ENCODE data around the gene PBXIP1.
"Not testable (repeated sequence)": the region's sequence is repeated elsewhere in the genome, so short reads cannot be mapped to it uniquely, and the experiment has no call there.

PBXIP1 gene

DNA sequence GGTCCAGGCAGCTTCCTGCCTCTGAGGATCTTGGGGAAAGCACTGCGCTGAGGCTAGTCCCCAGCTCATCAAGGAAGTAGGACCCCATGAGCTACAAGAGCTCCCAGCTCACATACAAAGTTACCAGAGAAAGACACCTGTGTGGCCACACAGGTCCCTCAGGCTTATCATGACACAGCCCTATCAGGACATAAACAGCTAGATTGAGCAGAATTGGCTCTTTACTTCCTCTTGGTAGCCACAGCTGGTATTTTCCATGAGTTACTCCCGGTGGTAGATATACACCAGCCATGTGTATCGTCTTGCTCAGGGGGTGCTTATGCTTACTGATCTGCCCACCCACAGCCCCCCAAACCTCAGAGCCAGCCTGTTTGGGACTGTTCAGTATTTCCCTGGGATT lies 38.7 kb upstream of the PBXIP1 start:
- no peak for DNase-seq

DNA sequence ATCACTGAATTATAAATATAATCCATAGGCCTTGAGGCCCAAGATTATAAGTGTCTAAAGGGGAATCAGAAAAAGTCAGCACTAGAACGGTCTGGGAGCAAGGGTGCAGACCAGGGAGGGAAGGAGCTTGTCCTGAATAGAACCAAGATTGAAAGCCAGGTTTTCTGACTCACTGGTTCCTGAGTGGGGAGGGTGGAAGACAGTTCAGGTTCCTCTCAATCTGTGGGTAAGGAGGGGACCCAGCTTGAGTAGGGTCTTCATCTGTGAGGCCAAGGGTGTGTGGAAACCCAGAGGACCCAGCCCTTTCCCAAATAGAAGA lies 38.3 kb upstream of the PBXIP1 start:
- no peak for DNase-seq

DNA sequence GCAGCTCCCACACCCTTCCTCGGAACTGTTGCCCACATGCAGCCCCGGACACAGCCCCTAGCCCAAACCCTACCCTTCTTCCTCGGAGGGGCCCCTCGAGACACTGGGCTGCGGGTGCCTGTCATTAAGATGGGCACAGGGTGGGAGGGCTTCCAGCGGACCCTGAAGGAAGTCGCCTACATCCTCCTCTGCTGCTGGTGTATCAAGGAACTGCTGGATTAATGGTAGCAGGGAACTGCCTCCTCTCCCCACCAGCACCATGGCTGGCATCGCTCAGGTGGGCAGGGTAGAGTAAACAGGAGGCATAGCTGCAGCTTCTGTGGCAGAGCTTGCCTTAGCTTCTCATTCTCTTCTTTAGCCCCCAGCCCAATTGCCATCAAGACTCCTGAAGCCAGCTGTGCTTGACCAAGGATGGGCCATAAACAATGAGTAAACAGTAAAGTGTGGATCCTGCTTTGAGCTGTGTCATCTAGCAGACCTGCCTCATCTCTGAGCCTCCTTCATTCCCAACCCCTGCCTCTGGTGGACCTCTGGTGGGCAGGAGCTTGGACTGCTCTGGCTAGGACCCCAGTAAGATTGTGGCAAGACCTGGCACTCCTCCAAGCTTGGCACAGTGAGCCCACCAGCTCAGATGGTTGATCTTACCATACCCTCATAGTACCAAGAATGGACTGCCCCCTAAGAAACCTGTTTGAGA lies 37.8 kb upstream of the PBXIP1 start, which contains the start of gene LENEP:
Gene LENEP, plus strand, starts transcription at position 15 of the 697 bp plus-strand sequence. Its CDS starts 22 bp downstream, at position 37.
- DNase-seq, result no peak

DNA sequence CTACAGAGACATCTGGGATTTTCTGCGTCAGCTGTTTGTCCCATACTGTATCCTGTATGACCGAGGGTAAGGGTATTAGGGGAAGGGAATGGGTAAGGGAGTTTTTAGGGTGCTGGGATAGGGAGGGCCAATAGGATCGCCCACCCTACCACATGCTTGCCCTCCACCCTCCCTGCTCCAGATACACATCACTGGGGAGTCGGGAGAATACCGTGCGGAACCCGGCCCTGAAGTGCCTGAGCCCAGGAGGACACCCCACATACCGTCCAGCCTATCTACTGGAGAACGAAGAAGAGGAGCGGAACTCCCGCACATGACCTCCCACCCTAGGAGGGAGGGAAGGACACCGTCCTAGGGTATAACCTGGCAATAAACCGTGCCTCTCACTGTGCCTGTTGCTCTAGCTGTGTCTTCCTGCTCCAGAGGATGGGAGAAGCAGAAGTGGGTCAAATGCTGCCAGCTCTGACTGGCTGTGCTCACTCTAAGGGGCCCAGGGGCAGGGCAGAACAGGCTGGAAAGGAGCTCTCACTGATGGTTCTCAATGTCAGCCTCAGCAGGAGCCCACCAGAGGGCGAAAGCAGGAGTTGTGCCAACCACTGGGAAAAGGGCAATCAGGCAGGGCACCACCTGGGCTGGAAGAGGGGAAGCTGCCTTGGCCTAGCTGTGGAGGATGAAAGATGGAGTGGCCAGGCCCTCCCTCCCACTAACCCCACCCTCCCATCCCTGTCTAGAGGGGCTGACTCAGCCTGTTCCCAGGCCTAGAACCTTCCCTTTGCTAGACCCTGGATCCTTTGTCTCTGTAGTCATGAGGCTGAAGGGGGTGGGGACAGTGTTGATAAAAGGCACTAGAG lies 37.0 kb upstream of the PBXIP1 start:
- peak; percentile 30 for DNase-seq

DNA sequence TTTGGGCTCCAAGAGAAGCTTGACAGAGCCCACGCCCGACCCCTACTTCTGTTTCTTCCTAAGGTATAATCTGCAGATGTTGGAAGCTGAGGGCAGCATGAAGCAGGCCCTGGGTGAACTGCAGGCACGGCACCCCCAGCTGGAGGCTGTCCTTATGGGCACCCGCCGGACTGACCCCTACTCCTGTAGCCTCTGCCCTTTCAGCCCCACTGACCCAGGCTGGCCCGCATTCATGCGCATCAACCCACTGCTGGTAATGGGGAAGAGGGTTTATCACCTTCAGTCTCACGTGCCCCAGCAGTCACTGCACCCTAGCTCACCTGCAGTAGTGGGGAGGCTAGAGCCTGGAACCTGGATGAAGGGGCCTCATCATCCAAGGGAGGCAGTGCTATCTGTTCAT lies 34.4 kb upstream of the PBXIP1 start:
- DNase-seq, result no peak

DNA sequence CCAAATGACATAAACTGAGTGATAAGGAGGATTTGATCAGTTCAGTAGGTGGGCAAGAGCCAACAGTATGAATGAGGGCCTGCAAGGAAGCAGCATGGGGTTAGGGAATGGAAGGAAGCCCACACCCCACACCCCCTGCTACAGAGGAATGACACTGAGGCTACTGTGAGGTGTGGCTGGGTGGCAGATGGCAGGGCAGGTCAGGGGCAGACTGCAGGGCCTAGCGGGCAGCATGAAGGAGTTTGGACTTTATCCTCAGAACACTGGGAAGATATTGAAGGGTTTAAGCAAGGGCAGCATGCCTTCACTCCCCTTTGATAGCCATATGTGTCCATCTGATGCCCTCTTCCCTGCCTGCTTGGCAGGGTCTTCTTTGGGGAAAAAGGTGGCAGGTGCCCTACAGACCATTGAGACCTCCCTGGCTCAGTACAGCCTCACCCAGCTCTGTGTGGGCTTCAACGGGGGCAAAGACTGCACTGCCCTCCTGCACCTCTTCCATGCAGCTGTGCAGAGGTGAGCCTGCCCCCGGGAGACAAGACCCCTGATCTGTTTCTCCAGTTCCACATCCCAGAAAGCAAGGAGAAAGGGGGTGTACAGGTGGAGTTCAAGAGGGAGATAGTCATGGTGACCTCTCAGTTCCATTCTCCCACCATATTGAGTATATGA lies 33.4 kb upstream of the PBXIP1 start:
- no peak for DNase-seq

DNA sequence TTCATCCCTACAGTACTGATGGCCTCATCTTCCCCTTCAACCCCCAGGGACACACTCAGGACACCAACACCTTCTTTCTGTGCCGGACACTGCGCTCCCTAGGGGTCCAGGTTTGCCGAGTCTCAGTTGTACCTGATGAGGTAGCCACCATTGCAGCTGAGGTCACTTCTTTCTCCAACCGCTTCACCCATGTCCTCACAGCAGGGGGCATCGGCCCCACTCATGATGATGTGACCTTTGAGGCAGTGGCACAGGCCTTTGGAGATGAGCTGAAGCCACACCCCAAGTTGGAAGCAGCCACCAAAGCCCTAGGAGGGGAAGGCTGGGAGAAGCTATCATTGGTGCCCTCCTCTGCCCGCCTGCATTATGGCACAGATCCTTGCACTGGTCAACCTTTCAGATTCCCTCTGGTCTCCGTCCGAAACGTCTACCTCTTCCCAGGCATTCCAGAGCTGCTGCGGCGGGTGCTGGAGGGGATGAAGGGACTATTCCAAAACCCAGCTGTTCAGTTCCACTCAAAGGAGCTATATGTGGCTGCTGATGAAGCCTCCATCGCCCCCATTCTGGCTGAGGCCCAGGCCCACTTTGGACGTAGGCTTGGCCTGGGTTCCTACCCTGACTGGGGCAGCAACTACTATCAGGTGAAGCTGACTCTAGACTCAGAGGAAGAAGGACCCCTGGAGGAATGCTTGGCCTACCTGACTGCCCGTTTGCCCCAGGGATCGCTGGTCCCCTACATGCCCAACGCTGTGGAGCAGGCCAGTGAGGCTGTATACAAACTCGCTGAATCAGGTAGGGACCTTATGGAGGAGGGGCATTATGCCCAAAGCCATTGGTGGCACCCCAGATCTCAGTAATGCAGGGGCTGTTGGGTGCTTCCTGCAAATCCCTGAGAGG lies 32.4 kb upstream of the PBXIP1 start:
- no peak for DNase-seq

DNA sequence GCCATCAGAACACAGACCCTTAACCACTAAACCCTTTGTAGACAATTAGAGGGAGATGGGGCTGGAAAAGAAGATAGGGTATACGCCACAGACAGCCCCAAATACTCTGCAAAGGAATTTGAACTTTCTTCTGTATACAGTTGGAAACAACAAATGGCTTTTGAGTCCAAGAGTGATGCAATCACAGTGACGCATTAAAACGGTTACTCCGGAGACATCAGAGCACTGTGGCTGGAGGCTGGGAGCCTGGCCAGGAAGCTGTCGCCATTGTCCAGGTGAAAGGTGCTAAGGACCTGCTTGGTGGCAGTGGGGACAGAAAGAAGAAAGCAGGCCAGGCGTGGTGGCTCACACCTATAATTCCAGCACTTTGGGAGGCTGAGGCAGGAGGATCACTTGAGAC lies 31.4 kb upstream of the PBXIP1 start:
- DNase-seq, result no peak

DNA sequence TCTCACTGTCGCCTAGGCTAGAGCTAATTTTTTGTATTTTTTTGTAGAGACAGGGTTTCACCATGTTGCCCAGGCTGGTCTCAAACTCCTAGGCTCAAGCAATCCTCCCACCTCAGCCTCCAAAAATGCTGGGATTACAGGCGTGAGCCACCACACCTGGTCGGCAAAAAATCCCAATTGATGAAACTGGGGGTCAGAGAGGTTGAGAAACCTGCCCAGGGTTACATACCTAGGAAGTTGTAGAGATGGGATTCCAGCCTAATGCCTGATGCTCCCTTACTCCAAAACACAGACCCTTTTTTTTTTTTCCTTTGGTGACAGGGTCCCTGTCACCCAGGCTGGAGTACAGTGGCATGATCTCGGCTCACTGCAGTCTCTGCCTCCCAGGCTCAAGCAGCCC lies 30.8 kb upstream of the PBXIP1 start:
- DNase-seq, result not testable (repeated sequence)

DNA sequence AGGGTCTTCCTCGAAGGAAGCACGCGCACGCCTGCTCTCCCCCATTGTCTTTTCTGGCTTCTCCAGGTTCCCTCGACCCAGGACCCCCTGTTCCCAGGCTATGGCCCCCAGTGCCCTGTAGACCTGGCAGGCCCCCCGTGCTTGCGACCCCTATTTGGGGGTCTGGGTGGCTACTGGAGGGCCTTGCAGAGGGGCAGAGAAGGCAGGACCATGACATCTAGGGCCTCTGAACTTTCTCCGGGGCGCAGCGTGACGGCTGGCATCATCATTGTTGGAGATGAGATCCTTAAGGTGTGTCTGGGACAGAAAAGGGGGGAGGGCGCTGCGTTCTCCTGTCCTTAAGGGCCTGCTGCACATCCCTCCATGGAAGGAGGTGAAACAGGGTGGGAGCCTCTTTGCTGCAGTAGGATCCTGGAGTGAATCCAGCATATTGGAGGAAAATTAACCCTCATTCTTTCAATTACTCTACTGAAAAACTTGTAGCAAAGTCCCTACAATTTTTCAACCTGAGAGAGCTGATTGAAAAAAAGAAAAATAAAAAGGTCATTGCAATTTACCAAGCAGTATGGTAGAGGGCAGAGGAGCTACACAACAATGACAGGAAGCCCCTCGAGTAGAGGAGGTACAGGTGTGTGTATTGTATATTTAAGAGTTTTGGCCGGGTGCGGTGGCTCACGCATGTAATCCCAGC lies 28.0 kb upstream of the PBXIP1 start:
- no peak for DNase-seq

DNA sequence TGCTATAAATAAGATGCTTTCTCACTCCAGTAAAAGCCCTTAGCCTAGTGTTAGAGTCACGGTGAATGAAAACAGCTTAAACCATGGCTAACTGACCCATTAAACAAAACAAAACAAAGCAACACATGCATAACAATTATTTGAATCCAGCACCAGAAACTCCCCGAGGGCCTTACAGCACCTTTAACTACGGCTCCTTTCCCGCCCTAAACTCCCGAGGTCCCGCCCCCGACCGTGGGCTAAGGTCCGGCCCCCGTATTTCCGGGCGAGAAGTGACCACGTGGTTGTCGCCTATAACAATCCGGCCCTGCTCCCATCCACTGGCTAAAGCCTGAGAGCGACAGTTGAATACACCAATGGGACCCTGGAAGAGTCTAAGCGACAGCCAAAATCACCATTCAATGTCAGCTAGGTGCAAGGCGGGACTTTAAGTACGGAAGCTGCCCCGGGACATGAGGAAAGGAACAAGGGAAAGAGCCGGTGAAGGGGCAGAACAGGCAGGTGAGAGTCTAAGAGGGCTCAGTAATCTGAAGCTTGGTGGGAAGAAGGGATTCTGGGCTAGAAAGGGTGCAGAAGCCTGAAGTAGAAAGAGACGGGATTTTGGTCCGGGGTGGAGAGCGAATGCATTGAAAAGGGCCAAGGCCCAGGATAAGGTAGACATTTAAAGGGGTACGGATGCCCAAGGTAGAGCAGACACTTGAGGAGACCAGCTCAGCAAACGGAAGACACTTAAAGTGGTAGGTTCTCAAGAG lies 27.2 kb upstream of the PBXIP1 start, which contains the start of gene FLAD1:
Gene FLAD1, plus strand, starts transcription at position 448 of the 752 bp plus-strand sequence. CDS start 351 bp downstream, outside the sequence.
- DNase-seq, result peak; percentile 96

DNA sequence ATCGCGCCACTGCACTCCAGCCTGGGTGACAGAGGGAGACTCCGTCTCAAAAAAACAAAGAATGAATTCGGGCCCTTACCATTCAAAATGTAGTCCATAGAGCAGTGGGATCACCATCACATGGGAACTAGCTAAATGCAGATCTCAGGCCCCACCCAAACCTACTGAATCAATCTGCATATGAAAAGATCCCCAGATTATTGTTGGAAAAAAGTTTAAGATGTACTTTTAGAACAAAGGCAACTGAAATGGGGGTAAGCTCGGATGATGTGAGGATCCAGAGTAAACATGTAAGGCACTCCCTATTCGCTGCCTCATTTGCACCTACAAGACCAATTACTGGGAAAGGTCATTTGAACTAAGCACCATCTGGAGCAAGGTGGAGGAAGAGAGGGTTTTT lies 26.4 kb upstream of the PBXIP1 start:
- DNase-seq, result no peak

DNA sequence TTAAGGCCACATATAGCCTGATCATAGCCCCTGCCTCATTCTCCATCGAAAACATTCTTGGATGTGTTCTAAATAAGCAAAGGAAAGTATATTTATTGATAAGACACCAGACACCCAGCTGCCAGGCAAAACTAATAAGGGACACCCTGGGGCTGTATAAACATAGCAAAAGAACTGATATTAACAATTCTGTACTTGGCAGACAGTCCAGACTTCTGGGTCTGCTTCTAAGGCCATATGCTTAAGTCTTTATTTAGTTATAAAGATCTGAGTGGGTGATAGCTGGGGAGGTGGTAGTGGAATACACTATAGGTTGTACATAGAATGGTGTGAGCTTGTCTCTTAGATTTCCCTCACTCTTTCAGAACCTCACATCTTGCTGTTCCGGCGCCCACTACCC lies 22.5 kb upstream of the PBXIP1 start:
- DNase-seq, result no peak

DNA sequence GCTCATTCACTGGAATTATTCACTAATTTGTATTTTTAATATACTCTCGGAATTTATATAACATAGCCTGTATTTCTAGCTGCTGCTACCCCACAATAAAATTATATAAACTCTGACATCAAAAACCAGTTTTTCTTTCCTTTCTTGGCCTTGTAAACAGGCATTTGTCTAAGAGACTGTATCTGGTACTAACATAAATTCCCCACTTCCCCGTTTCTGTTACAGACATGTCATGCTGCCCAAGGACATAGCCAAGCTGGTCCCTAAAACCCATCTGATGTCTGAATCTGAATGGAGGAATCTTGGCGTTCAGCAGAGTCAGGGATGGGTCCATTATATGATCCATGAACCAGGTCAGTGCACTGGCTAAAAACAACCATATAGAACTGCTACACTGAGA lies 21.9 kb upstream of the PBXIP1 start:
- not testable (repeated sequence) for DNase-seq

DNA sequence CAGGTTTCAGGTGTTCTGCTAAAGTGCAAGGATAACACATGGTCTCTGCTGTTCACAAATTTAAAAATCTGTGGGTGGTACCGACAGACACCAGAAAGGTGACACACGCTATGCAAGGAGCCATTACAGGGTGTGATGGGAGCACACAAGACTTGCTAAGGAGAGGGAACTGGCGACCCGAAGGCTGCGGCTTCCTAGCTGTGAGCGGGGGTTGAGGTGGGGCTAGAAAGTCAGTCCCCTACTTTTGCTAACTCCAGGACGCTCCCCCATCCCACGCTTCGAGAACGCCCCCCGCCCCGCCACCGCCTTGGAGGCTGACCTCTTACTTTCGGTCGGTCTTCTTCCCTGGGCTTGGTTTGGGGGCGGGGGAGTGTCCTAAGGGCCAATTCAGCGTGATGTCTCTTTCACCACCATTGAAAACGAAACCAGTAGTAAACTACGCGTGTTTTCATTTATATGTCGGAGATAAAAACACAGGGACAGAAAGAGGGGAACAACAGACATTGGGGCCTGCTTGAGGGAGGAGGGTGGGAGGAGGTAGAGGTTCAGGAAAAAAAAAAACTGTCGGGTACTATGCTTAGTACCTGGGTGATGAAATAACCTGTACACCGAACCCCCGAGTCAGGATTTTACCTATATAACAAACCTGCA lies 19.6 kb upstream of the PBXIP1 start:
- DNase-seq, result peak; percentile 50

DNA sequence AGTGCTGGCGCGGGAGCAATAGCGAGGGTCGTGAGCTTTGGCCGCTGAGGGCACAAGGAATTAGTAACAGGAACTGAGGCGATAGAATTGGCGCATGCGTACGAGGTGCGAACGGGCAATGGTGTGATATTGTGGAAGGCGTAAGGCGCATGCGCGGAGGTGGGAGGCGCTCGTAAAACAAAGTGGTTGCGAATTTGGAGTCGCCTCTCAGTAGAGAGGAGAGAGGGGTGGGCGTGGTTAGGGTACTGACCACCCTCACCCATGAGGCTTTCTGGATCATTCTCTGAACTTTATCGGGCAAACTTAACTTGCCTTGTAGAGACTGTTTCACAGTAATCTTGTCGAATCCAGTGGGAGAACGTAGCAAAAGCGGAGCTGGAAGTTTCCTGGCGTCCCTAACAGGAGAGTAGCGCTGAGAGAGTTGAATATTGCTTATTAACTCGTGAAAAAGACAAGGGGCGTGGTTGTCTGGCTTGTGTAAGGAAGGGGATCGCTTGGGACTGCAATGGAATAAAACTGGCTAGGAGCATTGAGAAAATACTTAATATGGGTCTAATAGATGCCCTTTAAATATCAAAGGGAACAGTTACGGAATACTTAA lies 19.0 kb upstream of the PBXIP1 start:
- peak; percentile 97 for DNase-seq

DNA sequence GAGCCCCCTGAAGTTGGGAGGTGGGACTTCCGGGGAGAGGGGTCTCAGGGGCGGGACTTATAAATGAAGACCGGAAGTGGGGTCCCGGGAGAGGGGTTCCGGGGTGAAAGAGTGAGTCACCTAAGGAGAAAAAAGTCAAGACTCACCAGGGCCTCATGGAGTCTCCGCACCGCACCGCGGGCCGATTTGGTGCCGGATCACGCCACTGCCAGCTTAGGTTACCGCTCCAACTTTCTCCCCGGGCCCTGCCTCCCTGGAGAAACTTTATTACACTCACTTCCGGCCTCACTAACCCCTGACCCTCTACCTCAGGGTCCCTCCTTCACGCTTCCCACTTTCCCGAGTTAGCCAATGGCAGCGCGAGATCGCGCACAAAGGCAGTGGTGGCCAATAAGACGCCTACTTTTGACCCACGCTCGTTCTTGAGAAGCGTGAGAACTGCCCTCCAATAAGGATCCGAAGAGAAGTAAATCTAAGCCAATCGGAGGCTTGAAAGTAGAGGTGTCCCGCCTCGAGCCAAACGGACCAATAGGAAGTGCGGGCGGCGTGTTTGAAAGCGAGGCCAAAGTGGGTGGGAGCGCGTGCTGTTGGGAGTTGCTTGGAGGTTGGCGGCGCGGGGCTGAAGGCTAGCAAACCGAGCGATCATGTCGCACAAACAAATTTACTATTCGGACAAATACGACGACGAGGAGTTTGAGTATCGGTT lies 18.4 kb upstream of the PBXIP1 start, which contains the start of gene CKS1B:
Gene CKS1B, plus strand, starts transcription at position 580 of the 706 bp plus-strand sequence. Its CDS starts 65 bp downstream, at position 645.
- DNase-seq, result peak; percentile 96

DNA sequence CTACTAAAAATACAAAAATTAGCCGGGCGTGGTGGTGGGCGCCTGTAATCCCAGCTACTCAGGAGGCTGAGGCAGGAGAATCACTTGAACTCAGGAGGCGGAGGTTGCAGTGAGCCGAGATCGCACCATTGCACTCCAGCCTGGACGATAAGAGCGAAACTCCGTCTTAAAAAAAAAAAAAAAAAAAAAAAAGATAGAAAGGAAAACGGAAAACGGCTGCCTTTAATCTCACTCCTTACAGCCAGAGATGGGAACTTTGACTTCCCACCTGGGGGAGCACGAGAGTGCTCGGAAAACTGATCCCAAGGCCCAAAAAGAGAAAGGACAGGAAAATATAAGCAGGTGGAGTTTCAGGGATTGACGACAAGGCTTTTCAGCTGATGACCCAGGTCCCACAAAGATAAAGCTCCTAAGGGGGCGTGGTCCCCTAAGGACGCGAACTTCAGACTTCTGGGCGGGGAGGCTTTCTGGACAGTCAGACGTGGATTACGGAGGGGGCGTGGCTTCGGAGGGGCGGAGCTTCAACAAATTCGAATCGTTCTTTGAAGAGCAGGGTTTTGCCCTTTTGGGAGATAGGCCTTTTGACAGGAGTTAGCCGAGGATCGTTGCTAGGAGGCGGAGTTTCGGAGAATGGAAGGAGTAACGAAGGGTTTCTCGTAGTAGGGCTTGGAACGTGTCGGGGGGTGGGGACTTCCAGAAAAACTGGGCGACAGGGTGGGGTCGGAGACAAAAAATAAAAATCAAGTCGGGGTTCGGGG lies 17.6 kb upstream of the PBXIP1 start:
- DNase-seq, result peak; percentile 94

All from CD4-positive, alpha-beta T cell treated with Interleukin-6 for 4 hours (primary cell).